K562 (cell line): ENCODE measurements around the gene DUSP28. TPM values are rescaled to one million over a fixed set of nuclear protein-coding genes. Genes with fewer than 3 reads are reported as not detected.

ENCODE experiments used
- ATAC-seq: fragments of 200-7000 bp; cut with Tn5 transposase; 3 replicates; pipeline ENCODE4 v1.9.1; 2020; ENCODE audit warnings: moderate library complexity
- BruUV-seq: library from RNA; stranded (reverse); fragments of 400-500 nt; replicated peaks from 2 replicates; lab custom pipeline; 2021; lab: Mats Ljungman, UMichigan
- CTCF ChIA-PET: fragments of 300-600 bp; formaldehyde crosslinking; extraction: SDS; loops from one replicate; lab custom pipeline; 2021; ENCODE audit warnings: low intra/inter-chr PET ratio; lab: Yijun Ruan, JAX
- POLR2A ChIA-PET: fragments of 300-600, 350-650 bp; sonication (Branson Sonifier 250); formaldehyde crosslinking; extraction: SDS; loops from one replicate; lab custom pipeline; 2021; ENCODE audit warnings: antibody characterized with exemption, inconsistent platforms; lab: Yijun Ruan, JAX
- DNase-seq, 4 experiments: peaks; one replicate each; pipeline versions ENCODE4 v3.0.0 to v3.0.0-alpha.2; 2011 to 2018; ENCODE audit warnings: low spot score in 3 of 4, mixed read lengths in 3 of 4; ENCODE audit errors: extremely low read depth in 1 of 4
- FAIRE-seq: peaks from 2 replicates; lab custom pipeline; 2011; peaks lifted over from hg19 to GRCh38; lab: Jason Lieb, UNC
- H2AFZ ChIP-seq: 2 replicates; pipeline ENCODE4 v1.6.0; 2011; ENCODE audit warnings: low read depth, low read length, control low read depth, inconsistent platforms
- H3K27ac ChIP-seq: fragments of 200-600 bp; 3 replicates; pipeline ENCODE4 v1.8.0; 2011; ENCODE audit warnings: low read depth, mild to moderate bottlenecking, control low read depth, inconsistent platforms, low read length, moderate library complexity, mixed read lengths; ENCODE audit errors: extremely low read depth
- H3K27me3 ChIP-seq, 2 experiments: fragments of 300-600 bp in 1 of 2; 2 replicates in 1 of 2; 3 replicates in 1 of 2; pipeline versions ENCODE4 v1.6.0 to v1.8.0; 2011; ENCODE audit warnings: inconsistent platforms in 2 of 2, low read length in 2 of 2, mild to moderate bottlenecking in 1 of 2, mixed read lengths in 1 of 2, moderate library complexity in 1 of 2; ENCODE audit not compliant: control insufficient read depth in 2 of 2, insufficient read depth in 2 of 2
- H3K36me3 ChIP-seq: fragments of 300-600 bp; 3 replicates; pipeline ENCODE4 v1.8.0; 2011; ENCODE audit warnings: mild to moderate bottlenecking, low read length, inconsistent platforms; ENCODE audit not compliant: control insufficient read depth, insufficient read depth
- H3K4me1 ChIP-seq, 2 experiments: fragments of 200-600 bp in 1 of 2; replicated peaks in 1 of 2; 2 replicates in 1 of 2; 3 replicates in 1 of 2; pipeline versions ENCODE4 v1.5.1 to v1.8.0; 2011; ENCODE audit warnings: inconsistent platforms in 2 of 2, low read length in 2 of 2, mild to moderate bottlenecking in 1 of 2, mixed read lengths in 1 of 2, moderate library complexity in 1 of 2; ENCODE audit not compliant: control insufficient read depth in 2 of 2, insufficient read depth in 2 of 2
- H3K4me2 ChIP-seq: 2 replicates; pipeline ENCODE4 v1.6.1; 2011; ENCODE audit warnings: low read length, control low read depth, inconsistent platforms, mixed read lengths; ENCODE audit not compliant: insufficient read depth
- H3K4me3 ChIP-seq: fragments of 200-600 bp; sonication (generic), shearing (Covaris generic); 2 replicates; pipeline ENCODE4 v1.5.1; 2016; ENCODE audit warnings: control low read depth, inconsistent platforms
- H3K79me2 ChIP-seq: fragments of 200-600 bp; 3 replicates; pipeline ENCODE4 v1.8.0; 2011; ENCODE audit warnings: low read length, inconsistent platforms; ENCODE audit not compliant: control insufficient read depth, insufficient read depth
- H3K9ac ChIP-seq, 2 experiments: 2 replicates each; pipeline versions ENCODE4 v1.6.0 to v1.6.1; 2011; ENCODE audit warnings: low read depth in 2 of 2, low read length in 2 of 2, control low read depth in 1 of 2, inconsistent platforms in 1 of 2, mild to moderate bottlenecking in 1 of 2, mixed read lengths in 1 of 2; ENCODE audit not compliant: insufficient read depth in 1 of 2
- H3K9me1 ChIP-seq: one replicate; pipeline ENCODE4 v1.6.0; 2011; ENCODE audit warnings: inconsistent platforms, mild to moderate bottlenecking, low read length, moderate library complexity; ENCODE audit not compliant: control insufficient read depth, insufficient read depth
- H3K9me3 ChIP-seq: replicated peaks from 2 replicates; pipeline ENCODE4 v1.5.1; 2011; ENCODE audit warnings: low read depth, low read length, inconsistent platforms; ENCODE audit not compliant: control insufficient read depth, insufficient read depth
- H4K20me1 ChIP-seq: replicated peaks from 2 replicates; pipeline ENCODE4 v1.6.1; 2011; ENCODE audit warnings: low read length, inconsistent platforms, mixed read lengths; ENCODE audit not compliant: control insufficient read depth, insufficient read depth
- CBFA2T2 ChIP-seq: fragments of 450-650 bp; conservative IDR thresholded peaks from 2 replicates; pipeline ENCODE4 v1.6.1; 2017; ENCODE audit warnings: mild to moderate bottlenecking
- HDAC1 ChIP-seq, 2 experiments: fragments of 450-650 bp; IDR thresholded peaks; 2 replicates each; pipeline ENCODE4 v1.6.1; 2016 to 2017; ENCODE audit warnings: inconsistent platforms in 1 of 2, mild to moderate bottlenecking in 1 of 2, moderate library complexity in 1 of 2
- KLF1 ChIP-seq: fragments of 450-650 bp; IDR thresholded peaks from 2 replicates; pipeline ENCODE4 v1.6.1; 2016; ENCODE audit warnings: missing genetic modification characterization, missing compliant biosample characterization
- MAX ChIP-seq: sonication (generic); formaldehyde crosslinking; IDR thresholded peaks from 2 replicates; pipeline ENCODE4 v1.9.0; 2022; ENCODE audit warnings: mild to moderate bottlenecking, missing genetic modification reagents
- NFYB ChIP-seq: IDR thresholded peaks from 2 replicates; pipeline ENCODE4 v1.6.1; 2011; ENCODE audit warnings: mild to moderate bottlenecking, moderate library complexity; ENCODE audit not compliant: insufficient read length; ENCODE audit errors: extremely low read depth
- NRF1 ChIP-seq, 2 experiments: fragments of 450-650 bp; IDR thresholded peaks in 1 of 2; conservative IDR thresholded peaks in 1 of 2; 2 replicates each; pipeline ENCODE4 v1.6.1; 2014; ENCODE audit warnings: mild to moderate bottlenecking in 2 of 2
- RBBP5 ChIP-seq: fragments of 200-600 bp; sonication (generic); IDR thresholded peaks from 2 replicates; pipeline ENCODE4 v1.6.1; 2012; ENCODE audit warnings: borderline replicate concordance, mild to moderate bottlenecking, low read length, control low read depth, inconsistent platforms; ENCODE audit not compliant: insufficient read depth, poor library complexity, severe bottlenecking
- ZNF316 ChIP-seq: fragments of 450-650 bp; IDR thresholded peaks from 2 replicates; pipeline ENCODE4 v1.6.1; 2016
- ZNF584 ChIP-seq: fragments of 200-800 bp; sonication (Bioruptor generic); IDR thresholded peaks from 2 replicates; pipeline ENCODE4 v1.6.1; 2016; ENCODE audit warnings: low read depth, mild to moderate bottlenecking, missing genetic modification characterization, missing compliant biosample characterization
- WGBS: fragments of 100-300 bp; shearing (Covaris generic); methylation state at CpG from one replicate; pipeline ENCODE4 v1.1.6; 2016; ENCODE audit warnings: low coverage, mixed read lengths; ENCODE audit not compliant: insufficient coverage; ENCODE audit errors: missing lambda C conversion rate; 5-methylcytosine and 5-hydroxymethylcytosine counted together
- in situ Hi-C: fragments of 300-500 bp; cut with MboI; formaldehyde crosslinking; loops from 4 replicates; pipeline ENCODE4 v1.15.0; 2018; ENCODE audit warnings: inconsistent platforms, mixed read lengths
- intact Hi-C: fragments of 100-400 bp; cut with micrococcal nuclease; formaldehyde crosslinking; loops from 2 replicates; pipeline ENCODE4 v1.14.2; 2022
- polyA plus RNA-seq, 8 experiments: library from polyadenylated mRNA; depleted of rRNA in 4 of 8; stranded (reverse) in 5 of 8; unstranded in 3 of 8; fragments of >200 nt; fragmentation: Nextera tagmentation in 2 of 8; fragmentation: Illumina TruSeq in 1 of 8; extraction: Ambion mirVana in 2 of 8; extraction: Trizol in 1 of 8; gene quantifications; 2 replicates each; pipeline versions ENCODE4 v1.2.1 to v1.2.3, GENCODE V29; 2011 to 2014; ENCODE audit warnings: inconsistent platforms in 1 of 8, missing spikeins in 1 of 8
- total RNA-seq, 7 experiments: library from RNA; depleted of rRNA in 6 of 7; stranded (reverse); fragments of >200 nt in 6 of 7; fragmentation: Illumina TruSeq in 2 of 7; extraction: Trizol in 2 of 7; gene quantifications; 2 replicates each; pipeline versions ENCODE4 v1.2.1 to v1.2.3, GENCODE V29; 2011 to 2021; ENCODE audit warnings: low replicate concordance in 1 of 7
- TF ChIP-seq, protein P1 (sequence below): fragments of 450-650 bp; formaldehyde crosslinking; IDR thresholded peaks from 2 replicates; pipeline ENCODE4 v1.4.0; 2020; ENCODE audit warnings: mild to moderate bottlenecking, mixed read lengths
- TF ChIP-seq, protein P2 (sequence below), 2 experiments: IDR thresholded peaks; 2 replicates each; pipeline ENCODE4 v1.6.1; 2011; ENCODE audit warnings: borderline replicate concordance in 1 of 2, control low read depth in 1 of 2, low read depth in 1 of 2, low read length in 1 of 2, mild to moderate bottlenecking in 1 of 2, mixed read lengths in 1 of 2, moderate library complexity in 1 of 2; ENCODE audit not compliant: insufficient read depth in 1 of 2, insufficient read length in 1 of 2, poor library complexity in 1 of 2, severe bottlenecking in 1 of 2; ENCODE audit errors: extremely low read depth in 1 of 2

The DUSP28 gene
- total and polyA plus RNA-seq, 9 of the 15 experiments (the other 6 are each of a cell fraction or from before 2014, with no cell fraction given), result 2.8 to 8.1 (median 4.2) TPM

- in situ Hi-C loops, result no loop called here
- Histone ChIP-seq H4K20me1 (no peaks in the 10 kb centered on the region; the same call in 1 of the 2 replicates), H3K4me1 (peaks cover 31 to 51% of the 10 kb centered on the region in 2 experiments), H3K9me1 (no peaks in the 10 kb centered on the region), H3K27me3 (no peaks in the 10 kb centered on the region), H3K36me3 (peaks cover 25% of the 10 kb centered on the region; the same call in 2 of the 3 replicates), H3K9me3 (no peaks in the 10 kb centered on the region), H3K27ac (peak within 1 kb of the TSS; percentile 87; the same call in 2 of the 3 replicates), H3K79me2 (peaks cover 56% of the 10 kb centered on the region), H3K4me2 (peak within 1 kb of the TSS; percentile 93), H3K9ac (peak within 1 kb of the TSS; percentile 82 to 95), H3K4me3 (peak within 1 kb of the TSS; percentile 92), H2AFZ (peak within 1 kb of the TSS; percentile 96)
- peak; percentile 90 to 94 (median 92) for DNase-seq
- ChIA-PET POLR2A (interaction anchor here (0.5 to 2.2 kb wide), 7 partner anchors 10 to 25 kb away, joined by 3 to 26 read pairs (median 5); partner anchors contain the start of gene RNPEPL1), CTCF (no interaction called here)
- ATAC-seq, result peak; percentile 89
- WGBS, result 0% methylated on average over 16 of the region's 88 CpGs
- FAIRE-seq, result peak; percentile 69
- intact Hi-C loops, result no loop called here
- BruUV-seq, result no TSS peak
- TF ChIP-seq NRF1 (conservative IDR thresholded peaks at IDR 0.05 in 1 of 2, IDR thresholded peaks at IDR 0.05 in 1 of 2) (peak; percentile 68 to 74), MAX (CRISPR knock-in tag) (peak; percentile 65), CBFA2T2 (peak; percentile 92), KLF1 (tag) (no peak), HDAC1 (IDR thresholded peaks at IDR 0.05) (peak in 1 of 2 experiments; percentile 64; a peak in 1 of 4 replicates), NFYB (peak; percentile 58), ZNF584 (0 out of 2 replicates have a peak, but pooled peaks have one; percentile 23), ZNF316 (no peak), RBBP5 (no peak)
- TF ChIP-seq, protein P1, sequence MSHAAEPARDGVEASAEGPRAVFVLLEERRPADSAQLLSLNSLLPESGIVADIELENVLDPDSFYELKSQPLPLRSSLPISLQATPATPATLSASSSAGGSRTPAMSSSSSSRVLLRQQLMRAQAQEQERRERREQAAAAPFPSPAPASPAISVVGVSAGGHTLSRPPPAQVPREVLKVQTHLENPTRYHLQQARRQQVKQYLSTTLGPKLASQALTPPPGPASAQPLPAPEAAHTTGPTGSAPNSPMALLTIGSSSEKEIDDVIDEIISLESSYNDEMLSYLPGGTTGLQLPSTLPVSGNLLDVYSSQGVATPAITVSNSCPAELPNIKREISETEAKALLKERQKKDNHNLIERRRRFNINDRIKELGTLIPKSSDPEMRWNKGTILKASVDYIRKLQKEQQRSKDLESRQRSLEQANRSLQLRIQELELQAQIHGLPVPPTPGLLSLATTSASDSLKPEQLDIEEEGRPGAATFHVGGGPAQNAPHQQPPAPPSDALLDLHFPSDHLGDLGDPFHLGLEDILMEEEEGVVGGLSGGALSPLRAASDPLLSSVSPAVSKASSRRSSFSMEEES, result peak; percentile 100
- TF ChIP-seq, protein P2, sequence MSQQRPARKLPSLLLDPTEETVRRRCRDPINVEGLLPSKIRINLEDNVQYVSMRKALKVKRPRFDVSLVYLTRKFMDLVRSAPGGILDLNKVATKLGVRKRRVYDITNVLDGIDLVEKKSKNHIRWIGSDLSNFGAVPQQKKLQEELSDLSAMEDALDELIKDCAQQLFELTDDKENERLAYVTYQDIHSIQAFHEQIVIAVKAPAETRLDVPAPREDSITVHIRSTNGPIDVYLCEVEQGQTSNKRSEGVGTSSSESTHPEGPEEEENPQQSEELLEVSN (IDR thresholded peaks at IDR 0.05; ENCODE audit: borderline replicate concordance in 1 of 2, extremely low read depth in 1 of 2, insufficient read depth in 1 of 2, insufficient read length in 1 of 2, low read depth in 1 of 2, low read length in 1 of 2, poor library complexity in 1 of 2, severe bottlenecking in 1 of 2), result peak in 1 of 2 experiments; percentile 49
Measured at GRCh38 chr2:240586198-240586918, 26.2 kb downstream of the DUSP28 start, which contains the start of gene CAPN10. Gene CAPN10, plus strand, starts transcription at chr2:240586734. Its CDS starts 178 bp downstream, at chr2:240586912.
